Esophagus squamous epithelium (tissue), 5 donors: ENCODE data around the gene EPHA2. TPM values are rescaled to one million over a fixed set of nuclear protein-coding genes. Genes with fewer than 3 reads are reported as not detected.

ENCODE experiments used
- DNase-seq: peaks from one replicate; lab custom pipeline; 2025; lab: John Stamatoyannopoulos, UW
- H3K27ac ChIP-seq, 4 donors: fragments of 200-600 bp; sonication (generic); one replicate each; pipeline ENCODE4 v1.5.1; 2016 to 2019; ENCODE audit warnings: mild to moderate bottlenecking in 1 of 4
- H3K27me3 ChIP-seq, 4 donors: fragments of 200-600 bp; sonication (generic); 1 replicate in 3 of 4; 2 replicates in 1 of 4; pipeline versions ENCODE4 v1.5.1 to v1.6.0; 2017 to 2021; ENCODE audit warnings: antibody characterized with exemption in 1 of 4
- H3K36me3 ChIP-seq, 3 donors: fragments of 200-600 bp; sonication (generic); one replicate each; pipeline ENCODE4 v1.5.1; 2016 to 2019
- H3K4me1 ChIP-seq, 3 donors: fragments of 200-600 bp; sonication (generic); one replicate each; pipeline ENCODE4 v1.5.1; 2017 to 2019
- H3K4me3 ChIP-seq, 4 donors: fragments of 200-600 bp; sonication (generic); 1 replicate in 3 of 4; 2 replicates in 1 of 4; pipeline ENCODE4 v1.5.1; 2016 to 2019; ENCODE audit warnings: mild to moderate bottlenecking in 2 of 4, moderate library complexity in 1 of 4
- H3K9me3 ChIP-seq, 3 donors: fragments of 200-600 bp; sonication (generic); one replicate each; pipeline ENCODE4 v1.5.1; 2016 to 2019
- POLR2A ChIP-seq, 4 donors: fragments of 450-650 bp; IDR thresholded peaks; one replicate each; pipeline ENCODE4 v1.6.1; 2017; ENCODE audit warnings: antibody characterized with exemption in 4 of 4, mild to moderate bottlenecking in 4 of 4, moderate library complexity in 3 of 4
- WGBS, 2 donors: methylation state at CpG; one replicate each; pipeline ENCODE4 v1.1.5; 2018; 5-methylcytosine and 5-hydroxymethylcytosine counted together
- intact Hi-C: fragments of 100-400 bp; cut with DNase I; formaldehyde crosslinking; loops from one replicate; pipeline ENCODE4 v1.15.0; 2022
- total RNA-seq, 4 donors: library from RNA; depleted of rRNA; stranded (reverse); fragments of >200 nt; gene quantifications; one replicate each; pipeline ENCODE4 v1.1.0, GENCODE V29; 2016
- TF ChIP-seq, protein P1 (sequence below), 6 experiments: fragments of 450-650 bp in 4 of 6; fragments of 200-600 bp in 2 of 6; sonication (generic) in 2 of 6; IDR thresholded peaks; one replicate each; pipeline ENCODE4 v1.5.1; 2016 to 2019; ENCODE audit warnings: antibody characterized with exemption in 6 of 6, mild to moderate bottlenecking in 4 of 6, moderate library complexity in 4 of 6
- donor health status: DM: yes; HTN: yes; CAD: no.

EPHA2 gene
- total RNA-seq, 4 donors from 2014 or later = 87.5 to 225 (median 137) TPM

- Histone ChIP-seq H3K4me1 (peaks cover 0 to 18% (median 4%) of the 10 kb centered on the region in 3 donors), H3K4me3 (no peak overlapping the region), H3K27me3 (no peaks in the 10 kb centered on the region), H3K27ac (peak overlapping the region in 2 of 4 donors; percentile 9 to 21), H3K9me3 (no peaks in the 10 kb centered on the region), H3K36me3 (peaks cover 56 to 100% (median 61%) of the 10 kb centered on the region in 3 donors)
- 75 to 88% methylated on average over 12 to 23 of the region's 33 CpGs for WGBS, 2 donors
- intact Hi-C loops = no loop called here
- TF ChIP-seq POLR2A (IDR thresholded peaks at IDR 0.05) = no peak
- TF ChIP-seq, protein P1, sequence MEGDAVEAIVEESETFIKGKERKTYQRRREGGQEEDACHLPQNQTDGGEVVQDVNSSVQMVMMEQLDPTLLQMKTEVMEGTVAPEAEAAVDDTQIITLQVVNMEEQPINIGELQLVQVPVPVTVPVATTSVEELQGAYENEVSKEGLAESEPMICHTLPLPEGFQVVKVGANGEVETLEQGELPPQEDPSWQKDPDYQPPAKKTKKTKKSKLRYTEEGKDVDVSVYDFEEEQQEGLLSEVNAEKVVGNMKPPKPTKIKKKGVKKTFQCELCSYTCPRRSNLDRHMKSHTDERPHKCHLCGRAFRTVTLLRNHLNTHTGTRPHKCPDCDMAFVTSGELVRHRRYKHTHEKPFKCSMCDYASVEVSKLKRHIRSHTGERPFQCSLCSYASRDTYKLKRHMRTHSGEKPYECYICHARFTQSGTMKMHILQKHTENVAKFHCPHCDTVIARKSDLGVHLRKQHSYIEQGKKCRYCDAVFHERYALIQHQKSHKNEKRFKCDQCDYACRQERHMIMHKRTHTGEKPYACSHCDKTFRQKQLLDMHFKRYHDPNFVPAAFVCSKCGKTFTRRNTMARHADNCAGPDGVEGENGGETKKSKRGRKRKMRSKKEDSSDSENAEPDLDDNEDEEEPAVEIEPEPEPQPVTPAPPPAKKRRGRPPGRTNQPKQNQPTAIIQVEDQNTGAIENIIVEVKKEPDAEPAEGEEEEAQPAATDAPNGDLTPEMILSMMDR (IDR thresholded peaks at IDR 0.05) = no peak
- DNase-seq = no peak
Measured at GRCh38 chr1:16134066-16134801, 21.6 kb downstream of the EPHA2 start.

GRCh38 chr1:16133007-16133961 is 22.6 kb downstream of the EPHA2 start:
- TF ChIP-seq, protein P1 (IDR thresholded peaks at IDR 0.05) = no peak
- TF ChIP-seq POLR2A (IDR thresholded peaks at IDR 0.05) = no peak
- H3K9me3 ChIP-seq = no peaks in the 10 kb centered on the region
- 83 to 84% methylated on average over 5 to 10 of the region's 28 CpGs for WGBS, 2 donors
- peak overlapping the region in 2 of 4 donors; percentile 9 to 21 for H3K27ac ChIP-seq
- peaks cover 0 to 9% (median 0%) of the 10 kb centered on the region in 3 donors for H3K4me1 ChIP-seq
- H3K27me3 ChIP-seq = no peaks in the 10 kb centered on the region
- DNase-seq = no peak
- peaks cover 61 to 100% (median 62%) of the 10 kb centered on the region in 3 donors for H3K36me3 ChIP-seq
- H3K4me3 ChIP-seq = no peak overlapping the region
- intact Hi-C loops = no loop called here

DNA sequence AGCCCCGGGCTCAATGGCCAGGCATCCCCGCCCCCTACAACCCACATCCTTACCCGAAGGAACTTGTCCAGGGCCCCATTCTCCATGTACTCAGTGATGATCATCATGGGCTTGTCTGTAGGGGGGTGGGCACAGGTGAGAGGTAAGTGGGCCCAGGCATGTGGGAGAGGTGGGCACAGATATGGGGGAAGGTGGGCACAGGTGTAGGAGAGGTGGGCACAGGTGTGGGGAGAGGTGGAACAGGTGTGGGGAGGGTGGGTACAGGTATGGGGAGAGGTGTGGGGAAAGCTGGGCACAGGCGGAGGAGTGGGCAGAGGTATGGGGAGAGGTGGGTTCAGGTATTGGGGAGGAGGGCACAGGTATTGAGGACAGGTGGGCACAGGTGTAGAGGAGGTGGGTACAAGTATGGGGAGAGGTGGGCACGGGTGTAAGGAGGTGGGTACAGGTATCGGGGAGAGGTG is 23.5 kb downstream of the EPHA2 start:
- peaks cover 57 to 100% (median 57%) of the 10 kb centered on the region in 3 donors for H3K36me3 ChIP-seq
- H3K27ac ChIP-seq = no peak overlapping the region
- TF ChIP-seq, protein P1 (IDR thresholded peaks at IDR 0.05) = no peak
- TF ChIP-seq POLR2A (IDR thresholded peaks at IDR 0.05) = no peak
- WGBS, 2 donors = 80 to 83% methylated on average over 3 to 4 of the region's 6 CpGs
- H3K4me1 ChIP-seq = peaks cover 0 to 17% (median 0%) of the 10 kb centered on the region in 3 donors
- no peaks in the 10 kb centered on the region for H3K27me3 ChIP-seq
- H3K4me3 ChIP-seq = no peak overlapping the region
- DNase-seq = no peak
- intact Hi-C loops = no loop called here
- no peaks in the 10 kb centered on the region for H3K9me3 ChIP-seq

DNA sequence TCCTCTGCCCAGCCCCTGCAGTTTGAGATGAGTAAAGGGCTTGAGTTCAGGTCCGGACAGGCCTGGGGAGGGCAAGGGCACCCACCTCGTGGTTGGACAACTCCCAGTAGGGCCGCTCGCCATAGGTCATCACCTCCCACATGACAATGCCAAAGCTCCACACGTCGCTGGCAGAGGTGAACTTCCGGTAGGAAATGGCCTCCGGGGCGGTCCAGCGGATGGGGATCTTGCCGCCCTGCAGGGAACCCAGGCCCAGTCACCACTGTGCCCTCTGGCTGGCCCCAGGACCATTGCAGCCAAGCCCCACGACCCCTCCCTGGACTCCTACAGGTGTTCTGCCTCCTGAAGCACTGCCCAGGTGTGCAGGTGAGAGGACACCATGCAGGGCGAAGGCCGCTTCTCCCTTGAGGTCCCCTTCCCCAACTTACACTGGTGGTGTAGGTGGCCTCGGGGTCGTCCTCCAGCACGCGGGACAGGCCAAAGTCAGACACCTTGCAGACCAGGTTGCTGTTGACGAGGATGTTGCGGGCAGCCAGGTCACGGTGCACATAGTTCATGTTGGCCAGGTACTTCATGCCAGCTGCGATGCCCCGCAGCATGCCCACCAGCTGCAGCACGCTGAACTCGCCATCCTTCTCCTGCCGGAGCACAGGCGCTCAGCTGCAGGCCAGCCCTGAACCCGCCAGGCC is 24.1 kb downstream of the EPHA2 start:
- H3K9me3 ChIP-seq = no peaks in the 10 kb centered on the region
- TF ChIP-seq POLR2A (IDR thresholded peaks at IDR 0.05) = no peak
- TF ChIP-seq, protein P1 (IDR thresholded peaks at IDR 0.05) = no peak
- peaks cover 57 to 100% (median 61%) of the 10 kb centered on the region in 3 donors for H3K36me3 ChIP-seq
- H3K27me3 ChIP-seq = no peaks in the 10 kb centered on the region
- peaks cover 0 to 23% (median under 1%) of the 10 kb centered on the region in 3 donors for H3K4me1 ChIP-seq
- no peak overlapping the region for H3K4me3 ChIP-seq
- H3K27ac ChIP-seq = no peak overlapping the region
- intact Hi-C loops = no loop called here
- WGBS, 2 donors = 72 to 79% methylated on average over 11 to 16 of the region's 28 CpGs
- DNase-seq = no peak
